IMR-90 (cell line): ENCODE measurements around the gene GLCCI1. TPM values are rescaled to one million over a fixed set of nuclear protein-coding genes. Genes with fewer than 3 reads are reported as not detected.

Experiments
- ATAC-seq: fragments of 200-7000 bp; cut with Tn5 transposase; 2 replicates; pipeline ENCODE4 v1.9.1; 2020; ENCODE audit warnings: low read depth, mild to moderate bottlenecking, moderate library complexity
- BruUV-seq: library from RNA; stranded (reverse); fragments of 400-500 nt; replicated peaks from 2 replicates; lab custom pipeline; 2021; lab: Mats Ljungman, UMichigan
- CTCF ChIA-PET: fragments of 300-600 bp; formaldehyde crosslinking; extraction: SDS; loops from one replicate; lab custom pipeline; 2021; ENCODE audit warnings: antibody characterized with exemption; lab: Yijun Ruan, JAX
- POLR2A ChIA-PET: fragments of 300-600 bp; sonication (Branson Sonifier 250); formaldehyde crosslinking; loops from one replicate; lab custom pipeline; 2022; ENCODE audit warnings: antibody characterized with exemption; ENCODE audit not compliant: unreplicated experiment; lab: Charles Lee
- DNase-seq: peaks from one replicate; pipeline ENCODE4 v3.0.0; 2013
- H2AFZ ChIP-seq: replicated peaks from 2 replicates; pipeline ENCODE3; 2013; ENCODE audit warnings: low read length, mild to moderate bottlenecking; ENCODE audit not compliant: poor library complexity
- H2AK5ac ChIP-seq: 2 replicates; pipeline ENCODE4 v1.6.1; 2013; ENCODE audit warnings: low read depth, low read length, inconsistent platforms
- H2AK9ac ChIP-seq: replicated peaks from 2 replicates; pipeline ENCODE3; 2013; ENCODE audit warnings: mild to moderate bottlenecking, low read depth, low read length, moderate library complexity; ENCODE audit not compliant: poor library complexity
- H2BK120ac ChIP-seq: 2 replicates; pipeline ENCODE4 v1.6.1; 2013; ENCODE audit warnings: low read depth, low read length, inconsistent platforms
- H2BK15ac ChIP-seq: 3 replicates; pipeline ENCODE4 v1.6.1; 2013; ENCODE audit warnings: low read depth, low read length, inconsistent platforms
- H2BK20ac ChIP-seq: 2 replicates; pipeline ENCODE4 v1.6.1; 2013; ENCODE audit warnings: low read depth, mild to moderate bottlenecking, inconsistent platforms, low read length, moderate library complexity
- H2BK5ac ChIP-seq: 2 replicates; pipeline ENCODE4 v1.6.1; 2013; ENCODE audit warnings: mild to moderate bottlenecking, low read depth, low read length, inconsistent platforms; ENCODE audit not compliant: poor library complexity, severe bottlenecking
- H3K14ac ChIP-seq: replicated peaks from 2 replicates; pipeline ENCODE4 v1.6.1; 2013; ENCODE audit warnings: low read depth, low read length, inconsistent platforms
- H3K18ac ChIP-seq: 2 replicates; pipeline ENCODE4 v1.6.1; 2013; ENCODE audit warnings: low read depth, low read length, control low read depth
- H3K23ac ChIP-seq: 2 replicates; pipeline ENCODE4 v1.6.1; 2013; ENCODE audit warnings: low read depth, low read length, inconsistent platforms
- H3K27ac ChIP-seq: 2 replicates; pipeline ENCODE4 v1.5.1; 2013; ENCODE audit warnings: mild to moderate bottlenecking, control low read depth, low read length; ENCODE audit not compliant: insufficient read depth
- H3K27me3 ChIP-seq: 2 replicates; pipeline ENCODE4 v1.6.1; 2013; ENCODE audit warnings: low read length; ENCODE audit not compliant: control insufficient read depth, insufficient read depth
- H3K36me3 ChIP-seq: 2 replicates; pipeline ENCODE4 v1.6.1; 2013; ENCODE audit warnings: low read length, mixed read lengths; ENCODE audit not compliant: control insufficient read depth, insufficient read depth
- H3K4ac ChIP-seq: 2 replicates; pipeline ENCODE4 v1.6.1; 2013; ENCODE audit warnings: low read depth, low read length, inconsistent platforms
- H3K4me1 ChIP-seq: 2 replicates; pipeline ENCODE4 v1.6.1; 2013; ENCODE audit warnings: low read length, mixed read lengths; ENCODE audit not compliant: control insufficient read depth, insufficient read depth
- H3K4me2 ChIP-seq: 2 replicates; pipeline ENCODE4 v1.6.1; 2013; ENCODE audit warnings: low read depth, mild to moderate bottlenecking, control low read depth, low read length, moderate library complexity
- H3K4me3 ChIP-seq: 2 replicates; pipeline ENCODE4 v1.5.1; 2013; ENCODE audit warnings: low read depth, mild to moderate bottlenecking, control low read depth, low read length, moderate library complexity; ENCODE audit not compliant: insufficient read depth
- H3K56ac ChIP-seq: 2 replicates; pipeline ENCODE4 v1.6.1; 2013; ENCODE audit warnings: low read length, inconsistent platforms; ENCODE audit not compliant: insufficient read depth; ENCODE audit errors: extremely low read depth
- H3K79me1 ChIP-seq, 2 experiments: 2 replicates each; pipeline ENCODE4 v1.6.1; 2013; ENCODE audit warnings: low read length in 2 of 2, inconsistent platforms in 1 of 2, low read depth in 1 of 2
- H3K9ac ChIP-seq: 2 replicates; pipeline ENCODE4 v1.6.1; 2013; ENCODE audit warnings: low read depth, low read length, control low read depth
- H3K9me1 ChIP-seq: 2 replicates; pipeline ENCODE4 v1.6.1; 2013; ENCODE audit warnings: low read length, inconsistent platforms; ENCODE audit not compliant: insufficient read depth
- H3K9me3 ChIP-seq: 2 replicates; pipeline ENCODE4 v1.6.1; 2013; ENCODE audit warnings: low read length; ENCODE audit not compliant: control insufficient read depth, insufficient read depth
- H4K20me1 ChIP-seq: 2 replicates; pipeline ENCODE4 v1.6.1; 2013; ENCODE audit warnings: low read length, inconsistent platforms; ENCODE audit not compliant: insufficient read depth
- H4K5ac ChIP-seq: 2 replicates; pipeline ENCODE4 v1.6.1; 2013; ENCODE audit warnings: mild to moderate bottlenecking, low read depth, low read length, control low read depth
- H4K8ac ChIP-seq, 2 experiments: 2 replicates each; pipeline ENCODE4 v1.6.1; 2013; ENCODE audit warnings: low read depth in 2 of 2, low read length in 2 of 2, control low read depth in 1 of 2, inconsistent platforms in 1 of 2
- H4K91ac ChIP-seq: 2 replicates; pipeline ENCODE4 v1.6.1; 2013; ENCODE audit warnings: low read depth, low read length, inconsistent platforms; ENCODE audit not compliant: insufficient read depth
- MAFK ChIP-seq: IDR thresholded peaks from 2 replicates; pipeline ENCODE4 v1.6.1; 2012; ENCODE audit warnings: low read depth, low read length, improper control_type of control experiment
- RAD21 ChIP-seq: IDR thresholded peaks from 2 replicates; pipeline ENCODE4 v1.6.1; 2012; ENCODE audit warnings: low read length, improper control_type of control experiment
- WGBS, 2 experiments: methylation state at CpG; one replicate each; pipeline versions ENCODE4 v1.1.5 to v1.1.7; 2013; ENCODE audit warnings: missing lambda C conversion rate in 2 of 2; ENCODE audit not compliant: insufficient read length in 1 of 2; ENCODE audit errors: extremely low coverage in 2 of 2; 5-methylcytosine and 5-hydroxymethylcytosine counted together
- dilution Hi-C: fragments of 300-500 bp; cut with HindIII; formaldehyde crosslinking; loops from one replicate; pipeline ENCODE4 v1.14.3; 2018; ENCODE audit warnings: low sequenced_read_pairs; ENCODE audit not compliant: unreplicated experiment
- in situ Hi-C: fragments of 300-500 bp; cut with MboI; formaldehyde crosslinking; loops from 3 replicates; pipeline ENCODE4 v1.14.3; 2019; ENCODE audit warnings: low sequenced_read_pairs, inconsistent platforms, mixed read lengths
- intact Hi-C: fragments of 100-400 bp; cut with micrococcal nuclease; formaldehyde crosslinking; loops from 2 replicates; pipeline ENCODE4 v1.10.0; 2022
- polyA plus RNA-seq, 3 experiments: library from polyadenylated mRNA; depleted of rRNA; stranded (reverse); fragments of >200 nt; gene quantifications; 2 replicates each; pipeline ENCODE4 v1.2.3, GENCODE V29; 2012; ENCODE audit warnings: low replicate concordance in 1 of 3
- total RNA-seq: library from RNA; depleted of rRNA; stranded (reverse); fragments of >200 nt; gene quantifications from 2 replicates; pipeline ENCODE4 v1.2.3, GENCODE V29; 2012

GLCCI1 gene
- total and polyA plus RNA-seq, 2 of the 4 experiments (the other 2 are of a cell fraction) = 4.1 to 6.2 TPM

GRCh38 chr7:8040768-8041369, 72.3 kb downstream of the GLCCI1 start:
- Histone ChIP-seq H2BK20ac (no peak overlapping the region), H2AFZ (no peak overlapping the region), H4K5ac (no peak overlapping the region), H3K23ac (no peak overlapping the region), H3K36me3 (peaks cover 3% of the 10 kb centered on the region; the same call in 1 of the 2 replicates), H3K79me1 (no peaks in the 10 kb centered on the region), H3K27me3 (no peaks in the 10 kb centered on the region), H3K4me2 (no peak overlapping the region), H2BK120ac (no peak overlapping the region), H2BK15ac (no peak overlapping the region), H3K4ac (no peak overlapping the region), H3K9ac (no peak overlapping the region), H3K9me3 (no peaks in the 10 kb centered on the region), H3K9me1 (no peaks in the 10 kb centered on the region), H3K27ac (no peak overlapping the region), H3K56ac (no peak overlapping the region), H3K14ac (no peak overlapping the region), H2BK5ac (no peak overlapping the region), H2AK9ac (no peak overlapping the region), H3K4me3 (no peak overlapping the region), H4K91ac (no peak overlapping the region), H2AK5ac (no peak overlapping the region), H3K18ac (no peak overlapping the region), H4K8ac (no peak overlapping the region), H4K20me1 (no peaks in the 10 kb centered on the region), H3K4me1 (no peaks in the 10 kb centered on the region)
- ATAC-seq (no peak), DNase-seq (no peak)
- CTCF ChIA-PET = no interaction called here
- intact Hi-C loops (no loop called here), in situ Hi-C loops (no loop called here), dilution Hi-C loops (no loop called here)
- BruUV-seq = no TSS peak
- no CpG with 5 or more reads among the region's 3 CpGs for WGBS, 2 experiments
- POLR2A ChIA-PET = no interaction called here
- TF ChIP-seq RAD21 = no peak
- TF ChIP-seq MAFK = peak; percentile 93
